ENCODE measurements around the gene MAN2B1.
A peak's percentile ranks its signal among the peaks of the same experiment; 100 is the strongest.
"Not testable (repeated sequence)": the region's sequence is repeated elsewhere in the genome, so short reads cannot be mapped to it uniquely, and the experiment has no call there.

MAN2B1 gene

DNA sequence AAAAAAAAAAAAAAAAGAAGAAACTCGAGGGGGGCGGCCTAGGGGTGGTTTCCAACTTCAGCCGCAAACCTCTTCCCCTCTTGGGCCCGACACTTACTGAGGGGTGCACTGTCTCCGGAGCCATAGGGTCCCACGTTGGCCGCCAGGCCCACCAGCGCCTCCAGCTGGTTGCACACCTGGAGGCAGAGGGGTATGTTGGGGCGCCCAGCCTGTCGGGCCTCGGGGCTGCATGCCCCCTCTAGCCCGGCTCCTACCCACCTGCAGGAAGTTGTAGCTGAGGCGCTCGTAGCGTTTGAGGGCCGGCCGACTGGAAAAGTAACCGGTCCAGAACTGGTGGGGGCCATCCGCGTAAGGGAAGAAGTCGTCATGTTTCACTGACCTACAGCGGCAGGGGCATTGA, 8.6 kb downstream of the MAN2B1 start:
- no peak for DNase-seq (ENCODE audit: low read depth in 2 of 2)

DNA sequence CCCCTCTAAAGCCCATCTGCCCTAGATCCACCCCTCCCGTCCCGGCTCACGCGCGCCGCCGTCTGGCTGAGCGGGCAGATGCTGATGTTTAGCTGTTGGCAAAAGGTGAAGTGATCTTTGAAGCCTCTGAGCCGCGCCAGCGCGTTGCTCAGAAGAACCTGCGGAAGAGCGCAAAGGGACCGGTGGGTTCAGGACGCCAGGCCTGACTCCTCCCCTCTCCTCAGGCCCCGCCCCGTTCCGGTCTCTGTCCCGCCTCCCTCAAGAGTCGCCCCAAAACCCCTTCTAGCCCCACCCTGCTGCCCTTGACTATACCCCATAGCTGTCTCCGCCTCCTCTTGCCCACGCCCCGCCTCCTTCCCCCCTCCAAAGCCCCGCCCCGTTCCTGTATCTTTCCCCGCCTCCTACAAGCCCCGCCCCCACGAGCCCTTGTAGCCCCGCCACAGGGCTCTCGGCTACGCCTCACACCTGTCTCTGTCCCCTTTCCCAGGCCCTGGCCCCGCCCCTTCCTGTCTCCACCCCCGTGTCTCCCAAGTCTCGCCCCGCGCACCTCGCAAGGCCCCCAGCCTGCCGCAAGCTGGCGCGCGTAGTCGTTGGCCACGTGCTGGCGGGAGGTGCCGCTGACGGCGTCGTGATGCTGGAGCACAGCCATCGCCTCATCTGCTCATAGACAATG, 9.5 kb downstream of the MAN2B1 start:
- no peak for DNase-seq (ENCODE audit: low read depth in 2 of 2)

DNA sequence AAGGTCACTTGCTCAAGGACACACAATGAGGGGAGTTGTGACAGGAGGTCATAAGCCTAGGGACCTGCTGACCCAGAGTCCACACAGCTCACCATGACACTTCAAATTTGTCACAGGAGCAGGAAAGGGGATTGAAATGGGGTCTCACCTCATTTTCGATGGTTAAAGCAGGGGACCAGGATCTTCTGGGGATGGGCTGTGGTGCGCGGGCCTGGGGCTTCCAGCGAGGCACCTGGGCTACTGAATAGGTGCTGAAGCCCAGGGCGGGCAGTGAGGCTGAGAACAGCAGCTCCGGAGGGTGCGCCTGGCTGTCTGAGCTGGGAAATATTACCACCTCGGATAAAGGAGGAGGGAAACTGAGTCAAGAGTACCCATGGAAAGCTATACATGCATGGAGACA, 11.0 kb downstream of the MAN2B1 start:
- no peak for DNase-seq (ENCODE audit: low read depth in 2 of 2)

DNA sequence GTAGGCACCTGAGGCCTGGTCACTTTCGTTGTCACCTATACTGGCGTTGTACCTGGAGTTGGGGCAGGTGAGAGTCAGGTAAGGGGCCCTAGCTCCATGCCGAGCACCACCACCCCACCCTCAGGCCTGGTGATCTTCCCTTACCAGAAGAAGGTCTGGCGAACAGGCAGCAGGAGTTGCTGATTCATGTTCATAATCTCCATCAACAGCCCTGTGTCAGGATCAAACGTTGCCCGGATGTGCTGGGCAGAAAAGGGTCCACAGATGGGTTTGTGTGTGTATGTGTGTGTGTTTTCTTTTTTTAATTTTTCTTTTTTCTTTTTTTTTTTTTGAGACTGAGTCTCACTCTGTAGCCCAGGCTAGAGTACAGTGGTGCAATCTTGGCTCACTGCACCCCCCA, 14.3 kb downstream of the MAN2B1 start:
- DNase-seq (ENCODE audit: low read depth in 2 of 2), result no peak

DNA sequence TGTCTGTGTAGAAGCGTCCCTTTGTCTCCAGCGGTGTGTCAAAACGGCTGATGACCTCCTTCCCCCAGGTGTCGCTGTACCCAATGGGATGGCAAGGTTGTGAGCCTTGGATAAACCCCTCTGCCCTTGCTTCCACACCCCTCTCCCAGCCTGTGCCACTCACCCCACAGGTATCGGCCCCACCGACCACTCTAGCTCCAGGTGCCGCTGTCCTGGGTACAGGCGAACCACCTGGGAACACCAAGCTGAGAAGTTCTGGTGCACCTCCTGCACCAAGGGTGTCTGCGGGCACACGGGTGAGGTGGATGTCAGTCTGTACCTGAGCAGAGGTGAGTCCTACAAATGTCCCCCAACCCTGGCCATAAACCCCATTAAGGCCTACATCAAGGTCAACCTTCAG, 16.6 kb downstream of the MAN2B1 start:
- DNase-seq (ENCODE audit: low read depth in 2 of 2), result no peak

DNA sequence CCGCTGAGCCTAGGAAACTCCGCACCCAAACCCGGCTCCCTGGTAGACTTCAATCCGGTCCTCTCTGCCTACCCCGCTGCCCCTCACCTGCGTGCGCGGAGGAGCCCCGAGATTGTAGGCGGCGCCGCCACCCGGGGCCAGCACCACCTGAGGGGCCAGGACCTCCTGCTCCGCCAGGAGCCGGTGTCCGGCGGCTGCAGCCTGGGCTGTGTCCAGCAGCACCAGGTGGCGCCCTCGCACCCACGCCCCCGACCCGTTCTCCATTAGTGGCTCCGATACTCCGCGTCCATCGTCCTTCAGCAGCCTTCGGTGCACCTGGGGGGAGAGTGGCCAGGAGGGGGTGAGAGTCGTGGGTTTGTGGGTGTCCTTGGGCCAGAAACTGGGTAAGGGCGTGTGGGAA, 18.5 kb downstream of the MAN2B1 start:
- DNase-seq (ENCODE audit: low read depth in 2 of 2), result no peak

DNA sequence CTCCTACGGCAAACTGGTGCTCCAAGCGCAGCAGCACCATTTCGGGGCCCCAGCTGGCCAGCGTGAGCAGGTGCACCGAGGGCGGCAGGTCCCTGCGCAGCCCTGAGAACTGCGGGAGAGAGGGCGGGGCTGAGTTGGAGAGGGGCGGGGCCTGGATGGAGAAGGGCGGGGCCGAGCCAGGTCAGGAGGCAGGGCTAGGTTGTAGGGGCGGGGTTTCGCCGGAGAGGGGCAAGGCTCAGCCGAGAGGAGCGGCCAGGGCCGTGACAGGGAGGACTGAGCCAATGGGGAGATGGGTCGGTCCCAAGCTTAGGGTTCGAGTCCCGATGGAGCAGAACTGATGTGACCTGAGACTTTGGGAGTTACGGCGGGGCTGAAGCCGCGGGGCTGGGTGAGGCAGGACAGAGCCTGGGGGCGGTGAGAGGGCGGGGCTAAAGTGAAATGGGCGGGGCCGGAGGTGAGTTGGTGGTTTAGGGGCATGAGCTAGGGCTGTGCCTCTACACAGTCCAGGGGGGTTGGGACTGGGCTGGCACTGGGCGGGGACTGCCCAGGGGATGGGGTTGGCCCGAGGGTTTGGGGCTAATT, 19.0 kb downstream of the MAN2B1 start:
- no peak for DNase-seq (ENCODE audit: low read depth in 2 of 2)

DNA sequence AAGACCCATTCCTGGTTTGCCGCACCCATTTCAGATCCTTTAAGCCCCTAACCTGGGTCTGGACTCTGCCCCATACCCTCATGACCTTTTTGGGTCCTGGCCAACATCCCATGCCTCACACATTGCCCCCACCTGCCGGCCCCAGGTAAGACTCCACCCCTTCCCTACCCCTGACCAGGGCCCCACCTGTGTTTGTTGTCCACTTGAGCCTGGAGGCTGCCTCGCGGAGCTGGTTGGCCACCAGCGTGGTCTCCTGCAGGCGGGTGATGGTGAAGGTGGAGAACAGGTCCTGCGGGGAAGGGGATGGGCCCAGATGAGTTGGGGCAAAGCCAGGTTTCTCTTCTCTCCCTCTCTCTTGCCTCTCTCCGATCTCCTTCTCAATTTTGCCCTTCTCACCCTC, 19.5 kb downstream of the MAN2B1 start:
- DNase-seq (ENCODE audit: low read depth in 2 of 2), result no peak

DNA sequence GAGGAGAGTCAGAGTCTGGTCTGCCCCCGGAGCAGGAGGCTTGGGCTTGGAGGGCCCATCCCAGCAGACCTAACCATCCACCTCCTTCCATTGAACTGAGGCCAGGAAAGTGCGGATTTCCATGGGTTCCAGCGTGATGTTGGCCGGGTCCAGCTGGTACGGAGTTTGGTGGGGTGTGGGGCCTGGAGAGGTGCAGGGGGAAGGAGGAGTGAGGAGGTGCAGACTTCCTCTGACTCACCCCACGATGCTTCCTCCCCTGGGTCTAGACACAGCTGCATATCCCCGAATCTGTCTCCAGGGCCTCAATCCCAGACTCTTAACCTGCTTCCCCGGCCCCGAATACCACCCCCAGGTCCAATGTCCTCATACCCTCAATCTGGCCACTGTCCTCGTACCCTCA, 20.0 kb downstream of the MAN2B1 start:
- no peak for DNase-seq (ENCODE audit: low read depth in 2 of 2)

DNA sequence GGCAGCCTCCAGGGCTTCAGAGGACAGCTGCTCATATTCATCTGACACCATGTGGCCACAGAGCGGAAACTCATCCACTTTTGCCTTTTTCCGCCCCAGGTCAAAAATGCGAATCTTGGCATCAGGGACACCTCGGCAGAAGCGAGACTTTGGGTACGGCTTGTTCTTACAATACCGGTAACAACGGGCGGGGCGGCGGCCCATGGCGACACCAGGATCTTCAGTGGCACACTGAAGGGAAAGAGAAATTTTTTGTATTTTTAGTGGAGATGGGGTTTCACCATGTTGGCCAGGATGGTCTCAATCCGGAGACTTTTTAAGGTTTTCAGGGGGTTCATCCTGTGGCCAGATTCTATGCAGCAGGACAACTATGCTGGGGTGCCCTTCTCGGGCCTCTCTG, 22.8 kb downstream of the MAN2B1 start:
- not testable (repeated sequence) for DNase-seq (ENCODE audit: low read depth in 2 of 2)

DNA sequence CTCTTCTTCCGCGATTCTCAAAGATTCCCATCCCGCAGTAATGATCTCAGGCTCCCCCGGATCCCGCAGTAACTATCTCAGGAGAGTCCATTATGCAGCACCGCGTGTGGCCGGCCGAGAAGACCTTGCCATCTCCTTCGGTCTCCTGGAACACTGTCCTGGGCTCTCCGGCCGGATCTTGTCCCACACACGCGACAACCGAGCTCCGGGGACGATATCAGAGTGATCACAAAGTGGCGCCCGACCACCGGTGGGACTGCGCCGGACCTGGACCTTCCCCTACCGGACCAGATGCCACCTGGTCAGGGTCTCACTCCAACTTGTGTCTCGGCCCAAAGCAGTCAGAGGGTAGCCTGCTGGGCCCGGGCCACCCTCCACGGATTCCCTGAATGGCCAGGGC, 24.0 kb downstream of the MAN2B1 start:
- DNase-seq (ENCODE audit: low read depth in 2 of 2), result no peak

DNA sequence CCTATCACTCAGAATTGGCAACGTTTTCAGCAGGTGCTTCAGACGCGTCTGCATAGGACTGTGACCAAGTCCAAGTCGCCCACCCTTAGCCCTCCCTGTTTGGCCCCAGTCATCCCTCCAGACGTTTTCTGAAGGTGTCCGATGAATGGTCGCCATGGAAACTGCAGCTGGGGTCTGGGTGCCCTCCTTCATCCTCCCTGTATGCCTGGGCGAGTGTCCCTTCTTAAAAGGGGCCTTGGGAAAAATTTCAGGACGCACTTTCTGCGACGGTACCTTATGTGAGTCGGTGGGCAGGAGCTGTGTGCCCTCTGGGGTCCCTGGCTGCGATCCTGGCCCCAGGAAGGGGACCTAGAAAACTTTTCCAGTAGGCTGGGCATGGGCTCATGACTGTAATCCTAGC, 25.1 kb downstream of the MAN2B1 start:
- no peak for DNase-seq (ENCODE audit: low read depth in 2 of 2)

DNA sequence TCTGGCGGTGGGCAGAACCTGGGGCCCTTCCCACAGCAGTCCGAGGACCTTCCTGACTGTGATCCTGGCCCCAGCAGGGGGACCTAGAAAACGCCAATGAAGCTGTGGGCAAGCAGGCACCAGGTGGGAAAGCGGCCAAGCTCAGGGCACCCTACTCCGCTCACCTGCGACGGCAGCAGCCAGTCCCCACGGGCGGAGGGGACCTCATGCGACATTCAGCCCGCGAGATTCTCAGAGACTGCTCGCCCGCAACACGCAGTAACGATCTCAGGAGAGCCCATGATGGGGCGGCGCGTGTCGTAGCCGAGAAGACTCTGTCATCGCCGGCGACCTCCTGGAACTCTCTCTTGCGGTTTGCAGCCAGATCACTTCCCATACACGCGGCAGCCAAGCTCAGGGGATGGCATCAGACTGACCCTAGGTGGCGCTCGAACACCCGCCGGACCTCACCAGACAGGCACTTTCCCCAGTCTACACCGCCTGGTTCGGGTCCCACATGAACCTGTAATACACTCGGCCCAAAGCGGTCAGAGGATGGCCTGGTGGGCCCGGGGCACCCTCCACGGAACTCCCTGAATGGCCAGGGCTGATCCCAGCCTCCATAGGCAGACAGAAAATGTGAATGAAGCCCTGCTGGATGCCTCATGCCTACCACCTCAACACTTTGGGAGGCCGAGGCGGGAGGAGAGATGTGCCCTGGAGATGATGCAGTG, 26.5 kb downstream of the MAN2B1 start:
- peak; percentile 69 to 78 for DNase-seq (ENCODE audit: low read depth in 2 of 2)

DNA sequence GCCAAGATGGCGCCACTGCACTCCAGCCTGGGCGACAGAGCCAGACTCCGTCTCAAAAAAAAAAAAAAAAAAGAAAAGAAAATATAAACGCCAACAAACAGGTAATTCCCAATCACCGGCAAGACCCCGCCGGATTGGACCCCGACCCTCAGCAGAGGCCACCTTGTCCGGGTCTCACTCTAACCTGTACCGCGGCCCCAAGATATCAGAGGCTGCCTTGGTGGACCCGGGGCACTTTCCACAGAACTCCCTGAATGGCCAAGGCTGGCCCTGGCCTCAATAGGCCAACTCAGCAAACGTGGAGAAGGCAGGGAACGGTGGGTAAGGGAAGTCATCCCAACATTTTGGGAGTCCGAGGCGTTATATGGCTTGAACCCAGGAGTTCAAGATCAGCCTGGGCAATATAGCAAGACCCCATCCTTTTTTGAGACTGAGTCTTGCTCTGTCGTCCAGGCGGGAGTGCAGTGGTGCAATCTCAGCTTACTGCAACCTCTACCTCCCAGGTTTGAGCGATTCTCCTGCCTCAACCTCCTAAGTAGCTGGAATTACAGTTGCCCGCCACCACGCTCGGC, 27.8 kb downstream of the MAN2B1 start:
- no peak for DNase-seq (ENCODE audit: low read depth in 2 of 2)

DNA sequence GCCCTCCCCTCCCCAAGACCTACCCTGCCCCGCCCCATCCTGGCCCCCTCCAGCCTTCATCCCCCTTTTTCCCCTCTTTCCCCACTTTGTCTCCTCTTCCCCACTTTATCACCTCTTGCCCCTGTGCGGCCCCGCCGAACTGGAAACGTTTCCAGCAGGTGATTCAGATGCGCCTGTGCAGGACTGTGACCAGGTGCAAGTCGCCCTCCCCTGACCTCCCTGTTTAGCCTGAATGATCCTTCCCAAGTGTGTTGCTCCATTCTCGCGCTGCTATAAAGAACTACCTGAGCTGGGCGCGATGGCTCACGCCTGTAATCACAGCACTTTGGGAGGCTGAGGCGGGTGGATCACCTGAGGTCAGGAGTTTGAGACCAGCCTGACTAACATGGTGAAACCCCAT, 29.9 kb downstream of the MAN2B1 start:
- no peak for DNase-seq (ENCODE audit: low read depth in 2 of 2)

DNA sequence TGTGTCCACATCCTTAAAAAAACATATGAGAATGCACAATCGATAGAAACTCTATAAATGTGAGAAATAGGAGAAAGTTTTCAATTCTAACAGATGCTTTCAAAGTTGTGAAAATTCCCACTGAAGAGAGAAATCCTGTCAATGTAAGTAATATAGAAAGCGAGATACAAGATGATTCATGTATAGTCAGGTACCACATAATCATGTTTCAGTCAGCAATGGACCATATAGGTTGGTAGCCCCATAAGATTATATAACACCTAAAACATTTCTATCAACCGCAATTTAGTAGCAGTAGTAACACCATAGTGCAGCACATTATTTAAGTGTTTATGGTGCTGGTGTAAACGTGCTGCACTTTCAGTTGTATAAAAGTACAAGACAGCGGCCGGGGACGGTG, 37.3 kb downstream of the MAN2B1 start:
- DNase-seq (ENCODE audit: low read depth in 2 of 2), result no peak

DNA sequence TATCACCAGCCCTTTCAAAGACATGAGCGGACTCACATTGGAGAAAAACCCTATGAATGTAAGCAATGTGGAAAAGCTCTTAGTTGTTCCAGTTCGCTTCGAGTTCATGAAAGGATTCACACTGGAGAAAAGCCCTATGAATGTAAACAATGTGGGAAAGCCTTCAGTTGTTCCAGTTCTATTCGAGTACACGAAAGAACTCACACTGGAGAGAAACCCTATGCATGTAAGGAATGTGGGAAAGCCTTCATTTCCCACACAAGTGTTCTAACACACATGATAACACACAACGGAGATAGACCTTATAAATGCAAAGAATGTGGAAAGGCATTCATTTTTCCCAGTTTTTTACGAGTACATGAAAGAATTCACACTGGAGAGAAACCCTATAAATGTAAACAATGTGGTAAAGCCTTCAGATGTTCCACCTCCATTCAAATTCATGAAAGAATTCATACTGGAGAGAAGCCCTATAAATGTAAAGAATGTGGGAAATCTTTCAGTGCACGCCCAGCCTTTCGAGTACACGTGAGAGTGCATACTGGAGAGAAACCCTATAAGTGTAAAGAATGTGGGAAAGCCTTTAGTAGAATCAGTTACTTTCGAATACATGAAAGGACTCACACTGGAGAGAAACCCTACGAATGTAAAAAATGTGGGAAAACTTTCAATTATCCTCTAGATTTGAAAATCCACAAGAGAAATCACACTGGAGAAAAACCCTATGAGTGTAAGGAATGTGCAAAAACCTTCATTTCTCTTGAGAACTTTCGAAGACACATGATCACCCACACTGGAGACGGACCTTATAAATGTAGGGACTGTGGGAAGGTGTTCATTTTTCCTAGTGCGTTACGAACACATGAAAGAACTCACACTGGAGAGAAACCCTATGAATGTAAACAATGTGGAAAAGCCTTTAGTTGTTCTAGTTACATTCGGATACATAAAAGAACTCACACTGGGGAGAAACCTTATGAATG, 38.2 kb downstream of the MAN2B1 start:
- DNase-seq (ENCODE audit: low read depth in 2 of 2), result no peak

DNA sequence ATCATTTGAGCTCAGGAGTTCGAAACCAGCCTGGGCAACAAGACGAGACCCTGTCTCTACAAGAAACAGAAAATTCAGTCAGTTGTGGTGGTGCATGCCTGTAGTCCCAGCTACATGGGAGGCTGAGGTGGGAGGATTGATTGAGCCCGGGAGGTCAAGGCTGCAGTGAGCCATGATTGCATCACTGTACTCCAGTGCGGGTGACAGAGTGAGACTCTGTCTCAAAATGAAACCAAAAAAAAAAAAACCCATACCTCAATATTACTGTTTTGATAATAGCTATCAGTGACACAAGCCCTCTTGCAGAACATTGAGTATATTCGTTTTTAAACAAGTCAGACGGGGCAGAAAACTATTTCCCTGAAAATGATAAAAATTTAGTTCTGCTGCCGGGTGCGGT, 39.6 kb downstream of the MAN2B1 start:
- no peak for DNase-seq (ENCODE audit: low read depth in 2 of 2)

DNA sequence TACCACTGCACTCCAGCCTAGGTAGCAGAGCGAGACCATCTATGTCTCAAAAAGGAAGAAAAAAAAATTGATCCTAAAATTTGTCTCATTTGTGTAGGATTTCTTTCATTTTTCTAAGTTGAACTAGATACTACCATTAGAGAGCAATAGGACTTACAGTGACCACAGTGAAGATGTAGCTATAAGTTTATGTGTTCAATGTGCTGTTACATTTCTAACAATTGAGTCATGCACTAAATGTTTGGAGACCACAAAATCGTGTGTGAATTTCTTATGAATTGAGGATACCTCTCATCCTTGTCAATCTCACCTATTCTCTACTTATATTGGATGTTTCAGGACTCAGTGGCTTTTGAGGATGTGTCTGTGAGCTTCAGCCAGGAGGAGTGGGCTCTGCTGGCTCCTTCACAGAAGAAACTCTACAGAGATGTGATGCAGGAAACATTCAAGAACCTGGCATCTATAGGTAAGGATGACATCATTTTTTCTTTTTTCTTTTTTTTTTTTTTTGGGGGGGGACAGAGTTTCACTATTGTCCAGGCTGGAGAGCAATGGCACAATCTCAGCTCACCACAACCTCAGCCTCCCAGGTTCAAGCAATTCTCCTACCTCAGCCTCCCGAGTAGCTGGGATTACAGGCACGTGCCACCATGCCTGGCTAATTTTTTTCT, 43.0 kb downstream of the MAN2B1 start:
- no peak for DNase-seq (ENCODE audit: low read depth in 2 of 2)

DNA sequence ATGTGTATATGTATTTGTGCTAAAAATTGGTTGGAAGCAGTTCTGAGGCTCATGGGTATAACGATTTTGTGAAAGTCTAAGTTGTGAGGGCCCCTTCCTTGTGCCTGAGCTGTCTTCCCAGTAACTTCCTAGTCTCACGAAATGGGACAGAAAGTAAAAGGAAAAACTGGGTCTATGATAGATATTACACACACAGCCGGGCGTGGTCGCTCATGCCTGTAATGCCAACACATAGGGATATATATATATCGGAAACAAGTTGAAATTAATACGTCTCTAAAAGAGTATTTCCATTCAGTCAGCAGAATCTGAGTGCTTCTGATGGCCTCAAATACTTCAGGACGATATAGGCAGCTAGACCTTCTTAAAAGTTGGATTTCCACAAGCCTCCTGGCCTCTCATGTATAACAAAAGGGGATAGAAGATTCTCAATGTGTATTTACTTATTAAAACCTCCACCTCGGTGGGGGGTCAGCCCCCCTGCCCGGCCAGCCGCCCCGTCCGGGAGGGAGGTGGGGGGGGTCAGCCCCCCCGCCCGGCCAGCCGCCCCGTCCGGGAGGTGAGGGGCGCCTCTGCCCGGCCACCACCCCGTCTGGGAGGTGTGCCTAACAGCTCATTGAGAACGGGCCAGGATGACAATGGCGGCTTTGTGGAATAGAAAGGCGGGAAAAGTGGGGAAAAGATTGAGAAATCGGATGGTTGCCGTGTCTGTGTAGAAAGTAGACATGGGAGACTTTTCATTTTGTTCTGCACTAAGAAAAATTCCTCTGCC, 45.1 kb downstream of the MAN2B1 start:
- not testable (repeated sequence) for DNase-seq (ENCODE audit: low read depth in 2 of 2)

Data from stimulated activated CD8-positive, alpha-beta memory T cell treated with anti-CD3 and anti-CD28 coated beads, Interleukin-15, amount 100 ng/mL, for 4 hours (primary cell).